ENCODE data around the gene CHN2. TPM values are rescaled to one million over a fixed set of nuclear protein-coding genes. Genes with fewer than 3 reads are reported as not detected.

The CHN2 gene
- total RNA-seq, 2 donors from 2014 or later = 7.0 to 29.1 TPM

DNA sequence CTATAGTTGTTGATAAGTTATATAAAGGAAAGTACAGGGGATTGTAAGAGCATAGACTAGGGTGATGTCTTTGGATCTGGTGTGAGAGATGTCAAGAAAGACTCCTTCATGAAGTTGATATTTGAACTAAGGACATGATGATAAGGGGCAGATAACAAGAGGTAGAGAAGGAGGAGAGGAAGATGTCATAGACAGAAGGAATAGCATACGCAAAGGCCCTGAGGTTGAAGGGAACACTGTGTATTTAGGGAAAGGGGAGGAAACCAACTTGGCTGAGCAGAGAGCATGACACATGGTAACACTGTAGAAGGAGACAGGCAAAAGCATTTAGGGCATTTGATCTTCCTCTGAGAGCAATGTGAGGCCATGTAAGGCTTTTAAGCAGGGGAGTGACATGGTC is 170.8 kb downstream of the CHN2 start:
- no peak for DNase-seq (ENCODE audit: low spot score)
- intact Hi-C loops (cut with DNase I) = no loop called here
- no peaks in the 10 kb centered on the region for H3K36me3 ChIP-seq
- peaks cover 3% of the 10 kb centered on the region for H3K4me1 ChIP-seq (replicated peaks)
- no peak overlapping the region for H3K27ac ChIP-seq
- no peaks in the 10 kb centered on the region for H3K9me3 ChIP-seq
- TF ChIP-seq POLR2AphosphoS5 (IDR thresholded peaks at IDR 0.05) (no peak), POLR2A (IDR thresholded peaks at IDR 0.05) (no peak)
- TF ChIP-seq, protein P1, sequence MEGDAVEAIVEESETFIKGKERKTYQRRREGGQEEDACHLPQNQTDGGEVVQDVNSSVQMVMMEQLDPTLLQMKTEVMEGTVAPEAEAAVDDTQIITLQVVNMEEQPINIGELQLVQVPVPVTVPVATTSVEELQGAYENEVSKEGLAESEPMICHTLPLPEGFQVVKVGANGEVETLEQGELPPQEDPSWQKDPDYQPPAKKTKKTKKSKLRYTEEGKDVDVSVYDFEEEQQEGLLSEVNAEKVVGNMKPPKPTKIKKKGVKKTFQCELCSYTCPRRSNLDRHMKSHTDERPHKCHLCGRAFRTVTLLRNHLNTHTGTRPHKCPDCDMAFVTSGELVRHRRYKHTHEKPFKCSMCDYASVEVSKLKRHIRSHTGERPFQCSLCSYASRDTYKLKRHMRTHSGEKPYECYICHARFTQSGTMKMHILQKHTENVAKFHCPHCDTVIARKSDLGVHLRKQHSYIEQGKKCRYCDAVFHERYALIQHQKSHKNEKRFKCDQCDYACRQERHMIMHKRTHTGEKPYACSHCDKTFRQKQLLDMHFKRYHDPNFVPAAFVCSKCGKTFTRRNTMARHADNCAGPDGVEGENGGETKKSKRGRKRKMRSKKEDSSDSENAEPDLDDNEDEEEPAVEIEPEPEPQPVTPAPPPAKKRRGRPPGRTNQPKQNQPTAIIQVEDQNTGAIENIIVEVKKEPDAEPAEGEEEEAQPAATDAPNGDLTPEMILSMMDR (IDR thresholded peaks at IDR 0.05) = no peak
- whole genome bisulfite sequencing = 92% methylated on average over 1 of the region's 1 CpG
- no peak overlapping the region for H3K4me3 ChIP-seq
- no peaks in the 10 kb centered on the region for H3K27me3 ChIP-seq (replicated peaks; ENCODE audit: insufficient read depth)

DNA sequence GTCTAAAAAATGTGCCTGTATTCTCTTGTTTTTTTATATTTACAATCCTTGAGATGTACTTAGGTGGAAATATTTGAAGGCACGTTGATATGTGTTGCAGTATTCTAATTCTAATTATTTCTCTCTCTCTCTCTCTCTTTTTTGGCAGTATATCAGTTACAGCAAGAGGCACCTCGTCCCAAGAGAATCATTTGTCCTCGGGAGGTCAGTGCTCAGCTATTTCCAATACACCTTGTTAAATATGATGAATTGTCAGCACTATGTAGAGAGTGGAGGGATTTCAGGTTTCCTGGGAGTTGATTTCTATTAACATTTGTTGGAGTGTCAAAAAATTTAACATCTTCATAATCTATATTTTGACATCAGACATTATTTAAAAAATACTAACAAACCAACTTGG is 173.2 kb downstream of the CHN2 start:
- Histone ChIP-seq H3K36me3 (no peaks in the 10 kb centered on the region), H3K27ac (no peak overlapping the region), H3K27me3 (replicated peaks; ENCODE audit: insufficient read depth) (no peaks in the 10 kb centered on the region), H3K4me1 (replicated peaks) (peaks cover 3% of the 10 kb centered on the region), H3K9me3 (no peaks in the 10 kb centered on the region), H3K4me3 (no peak overlapping the region)
- 57% methylated on average over 3 of the region's 3 CpGs for WGBS
- DNase-seq (ENCODE audit: low spot score) = no peak
- intact Hi-C loops (cut with DNase I) = no loop called here
- TF ChIP-seq POLR2A (IDR thresholded peaks at IDR 0.05) (no peak), POLR2AphosphoS5 (IDR thresholded peaks at IDR 0.05) (no peak)
- TF ChIP-seq, protein P1 (IDR thresholded peaks at IDR 0.05) = no peak

- intact Hi-C loops (cut with DNase I) = no loop called here
- TF ChIP-seq, protein P1 (IDR thresholded peaks at IDR 0.05) = no peak
- TF ChIP-seq POLR2AphosphoS5 (IDR thresholded peaks at IDR 0.05) (no peak), POLR2A (IDR thresholded peaks at IDR 0.05) (no peak)
- H3K27me3 ChIP-seq (replicated peaks; ENCODE audit: insufficient read depth) = no peaks in the 10 kb centered on the region
- H3K4me1 ChIP-seq (replicated peaks) = no peaks in the 10 kb centered on the region
- 96% methylated on average over 8 of the region's 8 CpGs for WGBS
- H3K9me3 ChIP-seq = no peaks in the 10 kb centered on the region
- no peak overlapping the region for H3K27ac ChIP-seq
- no peak for DNase-seq (ENCODE audit: low spot score)
- H3K4me3 ChIP-seq = no peak overlapping the region
- no peaks in the 10 kb centered on the region for H3K36me3 ChIP-seq
Measured at GRCh38 chr7:29369909-29370488, 175.4 kb downstream of the CHN2 start.

DNA sequence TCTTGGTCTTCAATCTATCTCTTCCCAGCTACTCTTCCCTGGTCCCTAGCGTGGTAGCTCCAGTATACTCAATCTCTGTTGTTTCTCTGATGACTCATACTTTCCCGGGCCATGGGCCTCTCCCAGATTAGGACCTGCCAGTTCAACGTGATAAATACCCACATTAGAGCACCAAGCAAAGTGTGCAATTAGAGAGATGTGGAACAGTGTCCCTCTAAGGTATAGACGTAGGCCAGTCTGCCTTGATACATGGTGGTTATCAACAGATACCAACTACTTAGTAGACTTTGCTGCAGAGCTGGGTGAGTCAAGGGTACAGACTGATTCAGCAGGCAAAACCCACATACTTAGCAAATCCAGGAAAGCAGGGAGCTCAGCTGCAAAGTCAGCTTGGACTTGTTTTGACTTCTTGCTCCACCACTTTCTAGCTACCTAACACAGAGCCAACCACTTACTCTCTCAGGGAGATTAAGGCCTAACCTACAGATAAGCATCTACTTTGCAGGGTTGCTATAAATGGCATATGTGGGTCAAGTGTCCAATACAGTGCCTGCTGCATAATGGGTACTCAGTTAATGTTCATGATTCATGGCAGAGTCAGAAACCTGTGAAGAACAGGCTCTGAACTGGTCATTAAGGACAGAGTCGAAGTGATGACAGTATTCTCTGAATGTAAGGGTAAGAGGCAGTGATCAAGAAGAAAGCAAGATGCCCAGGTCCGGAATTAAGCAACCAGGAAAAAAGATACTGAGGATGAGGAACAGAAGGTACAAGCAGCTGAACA is 176.1 kb downstream of the CHN2 start:
- no peak overlapping the region for H3K27ac ChIP-seq
- TF ChIP-seq, protein P1 (IDR thresholded peaks at IDR 0.05) = no peak
- no peaks in the 10 kb centered on the region for H3K36me3 ChIP-seq
- DNase-seq (ENCODE audit: low spot score) = no peak
- intact Hi-C loops (cut with DNase I) = no loop called here
- no peaks in the 10 kb centered on the region for H3K27me3 ChIP-seq (replicated peaks; ENCODE audit: insufficient read depth)
- no peak overlapping the region for H3K4me3 ChIP-seq
- WGBS = 83% methylated on average over 6 of the region's 6 CpGs
- H3K4me1 ChIP-seq (replicated peaks) = no peaks in the 10 kb centered on the region
- H3K9me3 ChIP-seq = no peaks in the 10 kb centered on the region

GRCh38 chr7:29371472-29371871 is 176.9 kb downstream of the CHN2 start:
- intact Hi-C loops (cut with DNase I) = no loop called here
- no peak overlapping the region for H3K27ac ChIP-seq
- H3K9me3 ChIP-seq = no peaks in the 10 kb centered on the region
- H3K4me1 ChIP-seq (replicated peaks) = no peaks in the 10 kb centered on the region
- H3K27me3 ChIP-seq (replicated peaks; ENCODE audit: insufficient read depth) = no peaks in the 10 kb centered on the region
- no peak for DNase-seq (ENCODE audit: low spot score)
- 94% methylated on average over 3 of the region's 3 CpGs for WGBS
- H3K4me3 ChIP-seq = no peak overlapping the region
- TF ChIP-seq, protein P1 (IDR thresholded peaks at IDR 0.05) = no peak
- TF ChIP-seq POLR2A (IDR thresholded peaks at IDR 0.05) (no peak), POLR2AphosphoS5 (IDR thresholded peaks at IDR 0.05) (no peak)
- H3K36me3 ChIP-seq = no peaks in the 10 kb centered on the region

Measured in prostate gland (tissue), 2 donors.